ENCODE results near the gene CDK9. TPM values are rescaled to one million over a fixed set of nuclear protein-coding genes. Genes with fewer than 3 reads are reported as not detected.

The CDK9 gene
- total RNA-seq, 3 donors from 2014 or later (not counting 1 experiment from before 2014, with no cell fraction given): 181 to 207 (median 188) TPM

DNA sequence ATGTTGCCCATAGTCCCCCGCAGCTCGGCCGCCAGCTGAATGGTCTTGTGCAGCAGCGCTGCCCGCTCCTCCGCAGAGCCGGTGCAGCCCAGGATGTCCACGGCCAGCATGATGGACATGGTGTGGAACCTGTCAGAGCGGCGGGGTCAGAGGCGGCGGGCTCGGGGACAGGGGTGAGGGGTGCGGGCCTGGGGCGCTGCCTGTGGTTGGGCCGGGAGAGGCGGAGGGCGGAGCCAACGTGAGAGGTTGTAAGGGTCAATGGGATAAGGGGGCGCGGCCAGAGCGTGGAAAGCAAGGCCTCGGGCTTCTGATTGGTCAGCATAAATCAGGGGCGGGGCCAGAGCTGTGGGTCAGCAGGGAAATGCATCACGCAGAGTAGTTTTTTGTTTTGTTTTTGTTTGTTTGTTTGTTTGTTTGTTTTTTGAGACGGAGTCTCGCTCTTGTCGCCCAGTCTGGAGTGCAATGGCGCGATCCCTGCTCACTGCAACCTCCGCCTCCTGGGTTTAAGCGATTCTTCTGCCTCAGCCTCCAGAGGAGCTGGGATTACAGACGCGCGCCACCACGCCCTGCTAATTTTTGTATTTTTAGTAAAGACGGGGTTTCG lies 43.9 kb upstream of the CDK9 start:
- no peak overlapping the region for H3K27ac ChIP-seq (ENCODE audit: low read length)

DNA sequence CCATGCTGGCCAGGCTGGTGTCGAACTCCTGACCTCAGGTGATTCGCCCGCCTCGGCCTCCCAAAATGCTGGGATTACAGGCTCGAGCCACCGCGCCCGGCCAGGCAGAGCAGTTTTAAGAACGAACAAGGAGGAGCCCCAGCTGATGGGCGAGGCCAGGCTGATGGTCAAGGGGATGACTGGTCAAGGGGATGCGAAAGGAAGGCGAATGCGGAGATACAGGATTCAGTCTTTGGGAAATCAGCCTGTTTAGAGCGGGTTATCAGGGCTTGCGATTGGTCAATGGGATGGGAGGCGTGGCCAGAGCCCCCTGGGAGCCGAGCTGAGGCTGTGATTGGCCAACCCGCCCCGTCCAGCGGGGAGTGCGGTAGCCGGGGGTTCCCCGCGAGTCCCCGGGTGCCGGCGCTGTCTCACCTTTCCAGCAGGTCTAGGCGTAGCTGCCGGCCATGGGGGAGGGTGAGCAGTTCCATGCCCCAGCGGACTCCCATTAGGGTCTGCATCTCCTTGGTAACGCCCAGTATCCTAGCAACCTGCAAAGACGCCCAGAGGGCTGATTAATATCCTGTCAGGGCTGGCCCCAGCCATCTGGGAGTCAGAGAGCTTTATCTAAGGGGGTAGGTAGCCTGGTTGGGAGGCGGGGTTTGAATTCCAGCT lies 43.3 kb upstream of the CDK9 start:
- TF ChIP-seq CTCF (IDR thresholded peaks at IDR 0.05): no peak
- no peak for ATAC-seq
- H3K4me3 Mint-ChIP-seq: no peak overlapping the region
- 97% methylated on average over 33 of the region's 33 CpGs for WGBS (ENCODE audit: insufficient coverage)
- H3K27ac ChIP-seq (ENCODE audit: low read length): no peak overlapping the region
- H3K27ac Mint-ChIP-seq: peak overlapping the region; percentile 64 to 67
- no peaks in the 10 kb centered on the region for H3K27me3 Mint-ChIP-seq (ENCODE audit: low read depth in 2 of 2)
- intact Hi-C loops (cut with micrococcal nuclease): no loop called here
- DNase-seq: no peak
- H3K36me3 ChIP-seq (ENCODE audit: control insufficient read depth, insufficient read depth, low read length): peaks cover 89% of the 10 kb centered on the region
- H3K4me1 Mint-ChIP-seq: peaks cover 7% of the 10 kb centered on the region in 2 donors
- H3K4me1 ChIP-seq (ENCODE audit: control insufficient read depth, insufficient read depth, low read length): peaks cover 14% of the 10 kb centered on the region
- H3K9me3 Mint-ChIP-seq: no peaks in the 10 kb centered on the region
- H3K9me3 ChIP-seq (ENCODE audit: control insufficient read depth, insufficient read depth, low read length): no peaks in the 10 kb centered on the region
- H3K27me3 ChIP-seq (ENCODE audit: control insufficient read depth, insufficient read depth, low read length): no peaks in the 10 kb centered on the region
- no peak overlapping the region for H3K4me3 ChIP-seq (ENCODE audit: low read length)
- H3K36me3 Mint-ChIP-seq: peaks cover 8% of the 10 kb centered on the region

More for the DNA sequence above, 43.9 kb upstream of the CDK9 start:
- no peak for DNase-seq
- H3K27me3 Mint-ChIP-seq (ENCODE audit: low read depth in 2 of 2): no peaks in the 10 kb centered on the region
- H3K4me1 Mint-ChIP-seq: peaks cover under 1% of the 10 kb centered on the region in 2 donors
- no peak for TF ChIP-seq CTCF (IDR thresholded peaks at IDR 0.05)
- no peaks in the 10 kb centered on the region for H3K27me3 ChIP-seq (ENCODE audit: control insufficient read depth, insufficient read depth, low read length)
- WGBS (ENCODE audit: insufficient coverage): 96% methylated on average over 38 of the region's 38 CpGs
- no peak for ATAC-seq
- H3K27ac Mint-ChIP-seq: peak overlapping the region; percentile 64 to 67
- peaks cover 84% of the 10 kb centered on the region for H3K36me3 ChIP-seq (ENCODE audit: control insufficient read depth, insufficient read depth, low read length)
- H3K4me1 ChIP-seq (ENCODE audit: control insufficient read depth, insufficient read depth, low read length): peaks cover 9% of the 10 kb centered on the region
- intact Hi-C loops (cut with micrococcal nuclease): no loop called here
- no peaks in the 10 kb centered on the region for H3K9me3 Mint-ChIP-seq
- H3K36me3 Mint-ChIP-seq: peaks cover 8% of the 10 kb centered on the region
- no peak overlapping the region for H3K4me3 ChIP-seq (ENCODE audit: low read length)
- H3K9me3 ChIP-seq (ENCODE audit: control insufficient read depth, insufficient read depth, low read length): no peaks in the 10 kb centered on the region
- H3K4me3 Mint-ChIP-seq: no peak overlapping the region

DNA sequence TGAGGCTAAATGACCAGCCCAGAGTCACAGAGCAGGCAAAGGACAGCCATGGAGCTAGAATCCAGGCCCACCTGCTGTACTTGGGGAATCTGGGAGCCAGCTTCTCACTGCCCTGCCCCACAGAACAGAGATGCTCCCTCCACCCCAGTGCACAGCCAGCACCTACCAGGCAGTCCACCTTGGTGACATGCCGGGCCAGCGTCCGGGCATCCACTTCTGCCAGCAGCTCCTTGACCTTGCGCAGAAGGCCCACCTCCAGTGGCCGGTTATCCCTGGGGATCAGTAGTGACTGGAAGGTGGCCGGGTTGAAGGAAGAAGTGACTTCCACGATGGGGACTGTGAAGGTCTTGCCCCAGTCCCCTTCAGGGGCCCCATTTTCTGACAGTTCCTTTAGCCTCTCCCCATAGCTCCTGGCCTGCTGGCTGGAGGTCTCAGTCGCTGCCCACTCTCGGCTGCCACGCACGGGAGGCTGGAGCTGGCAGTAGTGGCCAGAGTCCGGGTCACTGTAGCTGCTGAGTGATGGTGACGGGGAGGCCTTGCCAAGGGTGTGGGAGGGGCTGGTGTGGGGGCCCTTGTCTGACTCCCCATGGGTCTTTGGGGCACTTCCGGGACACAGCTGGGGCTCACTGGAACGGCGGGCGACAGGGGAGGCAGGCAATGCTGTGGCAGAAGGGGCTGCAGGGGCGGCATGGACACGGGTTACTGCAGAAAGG lies 41.3 kb upstream of the CDK9 start:
- no peak for ATAC-seq
- no peaks in the 10 kb centered on the region for H3K9me3 Mint-ChIP-seq
- H3K36me3 Mint-ChIP-seq: no peaks in the 10 kb centered on the region
- DNase-seq: no peak
- no peaks in the 10 kb centered on the region for H3K27me3 ChIP-seq (ENCODE audit: control insufficient read depth, insufficient read depth, low read length)
- H3K27ac Mint-ChIP-seq: no peak overlapping the region
- H3K27me3 Mint-ChIP-seq (ENCODE audit: low read depth in 2 of 2): no peaks in the 10 kb centered on the region
- H3K4me3 ChIP-seq (ENCODE audit: low read length): no peak overlapping the region
- no peaks in the 10 kb centered on the region for H3K9me3 ChIP-seq (ENCODE audit: control insufficient read depth, insufficient read depth, low read length)
- H3K27ac ChIP-seq (ENCODE audit: low read length): no peak overlapping the region
- H3K4me1 Mint-ChIP-seq: peaks cover 12 to 13% of the 10 kb centered on the region in 2 donors
- intact Hi-C loops (cut with micrococcal nuclease): no loop called here
- H3K4me3 Mint-ChIP-seq: no peak overlapping the region
- no peak for TF ChIP-seq CTCF (IDR thresholded peaks at IDR 0.05)
- peaks cover 93% of the 10 kb centered on the region for H3K36me3 ChIP-seq (ENCODE audit: control insufficient read depth, insufficient read depth, low read length)
- H3K4me1 ChIP-seq (ENCODE audit: control insufficient read depth, insufficient read depth, low read length): peaks cover 22% of the 10 kb centered on the region
- WGBS (ENCODE audit: insufficient coverage): 95% methylated on average over 18 of the region's 19 CpGs
